ENCODE results near the gene FBXO28.
"Not testable (repeated sequence)": the region's sequence is repeated elsewhere in the genome, so short reads cannot be mapped to it uniquely, and the experiment has no call there.

FBXO28 gene

GRCh38 chr1:224192082-224192788 is 78.3 kb downstream of the FBXO28 start:
- DNase-seq = no peak

GRCh38 chr1:224193319-224193966 is 79.5 kb downstream of the FBXO28 start:
- no peak for DNase-seq

GRCh38 chr1:224196813-224197600 is 83.1 kb downstream of the FBXO28 start:
- no peak for DNase-seq

- DNase-seq = no peak
These were observed 84.7 kb downstream of the FBXO28 start for GRCh38 chr1:224198572-224198971.

GRCh38 chr1:224199679-224200078 is 85.8 kb downstream of the FBXO28 start:
- DNase-seq = no peak

GRCh38 chr1:224201383-224201782 is 87.5 kb downstream of the FBXO28 start:
- DNase-seq = no peak

GRCh38 chr1:224201853-224202252 is 87.9 kb downstream of the FBXO28 start:
- DNase-seq = no peak

- no peak for DNase-seq
These were observed 89.5 kb downstream of the FBXO28 start for GRCh38 chr1:224203243-224204016.

GRCh38 chr1:224205438-224205840 is 91.5 kb downstream of the FBXO28 start:
- peak; percentile 31 for DNase-seq

GRCh38 chr1:224205931-224206538 is 92.1 kb downstream of the FBXO28 start:
- DNase-seq = not testable (repeated sequence)

GRCh38 chr1:224211206-224211962 is 97.5 kb downstream of the FBXO28 start:
- no peak for DNase-seq

Data from activated naive CD4-positive, alpha-beta T cell treated with Interleukin-2 at 50 U/mL for 16 hours (primary cell).